Activated CD8-positive, alpha-beta memory T cell treated with anti-CD3 and anti-CD28 coated beads for 48 hours (primary cell): Measurements from ENCODE around the gene SH3D19.

Experiments
- DNase-seq, 3 experiments: peaks; one replicate each; pipeline ENCODE4 v3.0.0-alpha.2; 2020; ENCODE audit warnings: low read depth in 2 of 3, low spot score in 2 of 3

The SH3D19 gene

GRCh38 chr4:151202381-151202780, 123.0 kb downstream of the SH3D19 start:
- DNase-seq, result no peak

- no peak for DNase-seq
Measured at GRCh38 chr4:151199319-151200190, 125.8 kb downstream of the SH3D19 start.

GRCh38 chr4:151198748-151199147, 126.7 kb downstream of the SH3D19 start:
- DNase-seq, result no peak

- no peak for DNase-seq
Measured at GRCh38 chr4:151197247-151197646, 128.2 kb downstream of the SH3D19 start.

GRCh38 chr4:151195801-151196200, 129.6 kb downstream of the SH3D19 start:
- no peak for DNase-seq

- DNase-seq, result no peak
Measured at GRCh38 chr4:151193414-151193813, 132.0 kb downstream of the SH3D19 start.

GRCh38 chr4:151192556-151193235, 132.7 kb downstream of the SH3D19 start:
- DNase-seq, result no peak

GRCh38 chr4:151184523-151185458, 140.6 kb downstream of the SH3D19 start:
- DNase-seq, result no peak

- DNase-seq, result no peak
Measured at GRCh38 chr4:151182455-151182996, 142.9 kb downstream of the SH3D19 start.

GRCh38 chr4:151176685-151177084, 148.7 kb downstream of the SH3D19 start:
- no peak for DNase-seq

- no peak for DNase-seq
Measured at GRCh38 chr4:151175754-151176631, 149.4 kb downstream of the SH3D19 start.

- DNase-seq, result no peak
Measured at GRCh38 chr4:151175233-151175632, 150.2 kb downstream of the SH3D19 start.

GRCh38 chr4:151174784-151175183, 150.6 kb downstream of the SH3D19 start:
- DNase-seq, result no peak

GRCh38 chr4:151173871-151174270, 151.5 kb downstream of the SH3D19 start:
- DNase-seq, result no peak

GRCh38 chr4:151169900-151170299, 155.5 kb downstream of the SH3D19 start:
- no peak for DNase-seq

GRCh38 chr4:151169223-151169622, 156.2 kb downstream of the SH3D19 start:
- no peak for DNase-seq

GRCh38 chr4:151167561-151167960, 157.8 kb downstream of the SH3D19 start:
- no peak for DNase-seq

GRCh38 chr4:151166636-151167035, 158.8 kb downstream of the SH3D19 start:
- DNase-seq, result no peak

- no peak for DNase-seq
Measured at GRCh38 chr4:151165205-151166000, 160.0 kb downstream of the SH3D19 start.
